GM15510 (cell line): Measurements from ENCODE around the gene PLA2G4E.

Experiments used
- POLR2A ChIP-seq: IDR thresholded peaks from 3 replicates; pipeline ENCODE4 v1.6.1; 2011; ENCODE audit warnings: borderline replicate concordance; ENCODE audit not compliant: insufficient read length; ENCODE audit errors: extremely low read depth

The PLA2G4E gene

DNA sequence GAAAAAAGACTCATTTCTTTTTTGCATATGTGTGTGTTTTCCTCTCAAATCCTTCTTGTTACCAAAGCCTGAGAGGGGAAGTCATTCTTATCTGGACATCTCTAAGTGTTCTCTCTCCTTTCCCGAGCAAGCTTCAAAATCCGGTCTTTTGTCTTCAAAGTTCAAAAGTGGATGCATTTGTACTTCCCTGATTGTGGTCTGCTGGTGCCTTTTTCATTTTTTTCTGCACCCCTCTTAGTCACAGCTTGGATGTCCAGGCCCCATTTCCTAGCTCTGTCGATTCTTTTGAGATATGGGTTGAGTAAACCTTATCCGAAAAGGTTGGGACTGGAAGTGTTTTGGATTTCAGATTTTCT is 83.3 kb downstream of the PLA2G4E start:
- TF ChIP-seq POLR2A = no peak

DNA sequence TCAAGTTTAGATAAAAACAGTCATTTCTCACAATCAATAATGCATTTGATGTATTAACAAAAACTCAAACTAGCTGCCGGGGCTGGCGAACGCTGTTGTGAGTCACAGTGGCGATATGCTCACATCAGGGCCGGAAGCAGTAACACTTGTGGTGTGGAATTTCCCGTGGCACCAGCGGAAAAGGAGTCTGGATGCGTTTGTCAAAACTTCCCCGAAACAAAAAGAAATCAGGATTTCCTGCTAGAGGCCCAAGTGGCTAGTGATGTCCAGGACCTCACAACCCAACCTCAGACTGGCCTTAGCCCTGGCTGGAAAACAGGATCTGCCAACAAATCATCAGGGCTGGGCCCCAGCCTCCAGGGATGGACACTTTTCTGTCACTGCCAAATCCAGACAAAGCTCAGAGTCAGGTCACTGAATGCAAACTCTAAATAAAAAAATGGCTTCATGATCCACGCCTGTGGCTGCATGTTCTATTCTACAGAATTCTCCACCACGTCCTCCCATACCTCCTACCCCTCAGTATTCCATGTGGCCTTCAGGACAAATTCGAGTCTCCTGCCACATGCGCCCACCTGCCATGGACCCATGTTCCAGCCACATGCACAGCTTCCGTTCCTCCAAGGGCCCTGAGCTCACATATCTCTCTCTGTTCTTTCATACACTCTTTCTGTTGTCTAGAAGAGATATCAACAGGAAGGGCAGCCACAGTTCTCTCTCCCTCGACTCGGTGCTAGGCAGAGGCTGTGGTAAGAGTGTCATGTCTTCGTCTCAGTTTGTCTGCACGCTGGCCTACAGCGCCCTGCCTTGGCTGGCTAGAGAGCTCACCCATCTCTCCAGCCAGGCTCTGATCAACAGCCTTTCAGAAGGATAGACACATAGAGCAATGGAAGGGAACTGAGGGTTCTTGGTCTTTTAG is 83.9 kb downstream of the PLA2G4E start:
- TF ChIP-seq POLR2A = no peak

DNA sequence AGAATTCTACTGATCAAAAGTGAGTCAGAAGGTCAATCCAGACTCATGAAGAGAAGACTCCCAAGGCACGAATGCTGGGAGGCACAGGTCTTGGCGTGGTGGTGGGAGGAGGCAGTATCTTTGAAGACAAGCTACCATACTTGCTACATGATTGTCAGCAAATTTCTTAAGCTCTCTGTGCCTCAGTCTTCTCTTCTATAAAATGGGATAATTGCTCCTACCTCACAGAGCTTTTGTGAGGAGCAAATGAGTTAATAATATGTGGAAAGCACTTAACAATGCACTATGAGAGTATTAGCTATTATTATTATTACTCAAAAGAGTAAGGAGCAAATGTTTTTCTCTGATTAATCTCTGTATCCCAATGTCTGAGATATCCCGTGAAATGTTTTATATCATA is 84.7 kb downstream of the PLA2G4E start:
- no peak for TF ChIP-seq POLR2A

DNA sequence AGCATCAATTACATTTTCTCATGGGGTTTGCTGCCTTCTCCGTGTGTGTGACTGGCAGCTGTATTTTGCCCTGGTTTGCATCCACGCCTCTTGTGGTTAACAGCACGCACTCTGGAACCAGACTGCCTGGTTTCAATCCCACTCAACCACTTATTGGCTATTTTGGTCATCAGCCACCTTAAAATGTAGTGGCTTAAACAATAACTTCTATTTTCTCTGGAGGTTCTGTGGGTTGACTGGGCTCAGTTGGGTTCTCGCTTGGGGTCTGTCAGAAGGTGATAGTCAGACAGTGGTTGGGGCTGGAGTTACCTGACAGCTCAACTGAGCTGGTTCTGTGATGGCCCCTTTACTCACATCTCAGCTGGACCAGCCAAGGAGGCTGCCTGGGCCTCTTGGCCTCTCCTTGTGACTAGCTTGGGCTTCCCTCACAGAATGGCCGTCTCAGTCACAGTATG is 85.2 kb downstream of the PLA2G4E start:
- TF ChIP-seq POLR2A = no peak

DNA sequence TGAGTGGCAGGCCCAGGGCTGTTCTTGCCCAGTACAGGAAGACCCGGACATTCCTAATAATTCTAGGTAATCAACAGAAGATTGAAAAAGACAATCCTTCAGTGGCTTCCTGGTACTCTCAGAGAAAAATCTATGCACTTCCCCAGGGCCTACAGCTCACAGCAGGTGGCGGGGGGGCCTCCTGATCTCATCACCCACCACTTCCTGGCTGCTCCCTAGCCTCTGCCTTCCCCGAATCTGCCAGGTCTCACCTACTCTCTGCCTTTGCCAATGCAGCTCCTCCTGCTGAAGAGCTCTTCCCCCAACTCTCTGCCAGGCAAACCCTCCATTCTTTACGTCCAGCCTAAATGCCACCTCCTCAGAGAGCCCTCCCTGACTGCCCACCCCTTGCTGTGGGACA is 86.0 kb downstream of the PLA2G4E start:
- no peak for TF ChIP-seq POLR2A

DNA sequence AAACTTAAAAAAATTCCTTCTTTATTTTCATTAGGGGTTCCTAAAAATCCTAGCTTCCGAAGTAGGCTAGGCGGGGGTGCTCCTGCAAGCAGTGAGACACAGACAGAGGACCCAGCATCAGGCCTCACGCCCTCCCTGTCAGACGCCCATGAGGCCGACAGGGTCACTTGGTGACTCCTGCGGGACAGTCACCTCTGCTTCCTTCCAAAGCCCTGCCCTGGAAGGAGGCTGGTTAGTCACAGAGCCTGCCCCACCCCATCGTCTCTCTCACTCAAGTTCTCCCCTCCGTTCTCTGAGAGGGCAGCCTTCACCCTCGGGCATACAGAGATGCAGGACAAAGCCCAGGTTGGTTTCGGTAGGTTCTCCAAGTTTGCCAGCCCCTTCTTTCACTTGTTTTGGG is 87.1 kb downstream of the PLA2G4E start:
- no peak for TF ChIP-seq POLR2A

DNA sequence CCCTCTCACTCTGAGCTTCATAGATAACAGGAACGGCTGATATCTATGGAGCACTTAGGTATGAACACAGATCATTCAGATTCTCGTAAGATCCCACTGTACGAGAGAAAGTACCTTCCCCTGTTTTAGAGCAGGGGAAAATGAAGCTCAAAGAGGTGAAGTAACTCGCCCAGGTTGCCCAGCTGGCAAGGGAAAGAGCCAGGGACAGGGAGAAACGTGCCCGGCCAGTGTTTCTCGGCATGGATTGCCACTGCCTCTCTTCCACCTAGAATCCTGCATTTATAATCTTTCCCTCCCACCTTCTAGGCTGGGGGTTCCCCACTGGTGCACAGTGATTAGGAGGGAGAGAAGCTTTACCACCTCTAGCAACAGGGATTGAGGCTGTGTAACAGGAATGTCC is 87.5 kb downstream of the PLA2G4E start:
- no peak for TF ChIP-seq POLR2A

DNA sequence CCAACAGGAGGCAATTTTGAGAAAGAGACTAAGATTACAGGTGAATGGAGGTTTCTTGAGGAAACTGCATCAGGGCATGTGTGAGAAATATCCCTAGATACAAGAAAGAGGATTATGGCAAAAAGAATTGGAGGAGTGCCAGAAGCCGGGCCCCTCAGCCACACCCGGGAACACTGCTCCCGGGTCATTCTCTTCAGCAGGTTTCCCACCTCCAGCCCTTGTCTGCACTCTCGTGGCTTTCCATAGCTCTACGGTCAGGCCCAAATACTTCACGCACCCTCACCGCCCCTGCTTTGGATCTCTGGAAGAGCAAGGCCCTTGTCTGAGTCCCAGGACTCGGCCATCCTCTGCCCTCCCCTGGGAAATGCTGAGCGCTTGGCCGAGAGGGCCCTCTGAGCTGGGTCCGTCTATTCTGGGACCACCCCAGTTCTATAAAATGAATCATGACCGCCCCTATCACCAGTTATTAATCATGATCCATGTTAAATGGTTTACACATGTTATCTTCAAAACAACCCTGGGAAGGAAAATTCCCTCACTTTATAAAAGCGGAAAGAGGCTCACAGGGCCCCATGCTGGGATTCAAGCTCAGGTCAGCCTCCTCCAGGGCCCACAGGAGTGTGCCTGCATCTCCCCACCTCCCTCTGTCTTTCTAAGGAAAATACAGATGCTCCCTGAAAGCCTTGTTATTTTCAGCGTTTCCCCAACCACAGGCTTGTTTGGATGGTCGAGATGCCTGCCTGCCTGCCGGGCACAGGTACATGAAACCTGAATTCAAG is 88.1 kb downstream of the PLA2G4E start:
- no peak for TF ChIP-seq POLR2A

DNA sequence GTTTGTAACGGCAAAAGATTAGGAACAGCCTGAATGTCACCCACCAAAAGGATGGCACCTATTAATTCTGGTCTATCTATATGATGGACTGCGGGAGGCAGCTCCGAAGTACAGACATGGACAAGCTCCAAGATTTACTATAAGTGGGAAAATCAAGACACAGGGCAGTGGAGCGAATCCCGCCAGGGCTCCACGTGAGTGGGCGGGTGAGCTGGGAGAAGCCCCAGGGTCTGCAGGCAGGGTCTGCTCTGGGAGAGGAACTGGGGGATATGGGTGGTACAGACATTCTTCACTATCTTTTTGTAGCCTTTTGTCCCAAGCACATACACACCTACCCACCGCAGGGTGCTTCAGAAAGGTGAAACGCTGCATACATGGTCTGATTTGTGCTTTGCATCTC is 88.7 kb downstream of the PLA2G4E start:
- no peak for TF ChIP-seq POLR2A
